CD4-positive, alpha-beta T cell treated with Interleukin-12 subunit alpha and Interleukin-12 subunit beta, for 1 hour (primary cell): ENCODE results near the gene E2F2.

Source experiments
- DNase-seq: peaks from one replicate; pipeline ENCODE4 v3.0.0-alpha.2; 2020

E2F2 gene

GRCh38 chr1:23481026-23481597, 49.9 kb downstream of the E2F2 start:
- DNase-seq: no peak

DNA sequence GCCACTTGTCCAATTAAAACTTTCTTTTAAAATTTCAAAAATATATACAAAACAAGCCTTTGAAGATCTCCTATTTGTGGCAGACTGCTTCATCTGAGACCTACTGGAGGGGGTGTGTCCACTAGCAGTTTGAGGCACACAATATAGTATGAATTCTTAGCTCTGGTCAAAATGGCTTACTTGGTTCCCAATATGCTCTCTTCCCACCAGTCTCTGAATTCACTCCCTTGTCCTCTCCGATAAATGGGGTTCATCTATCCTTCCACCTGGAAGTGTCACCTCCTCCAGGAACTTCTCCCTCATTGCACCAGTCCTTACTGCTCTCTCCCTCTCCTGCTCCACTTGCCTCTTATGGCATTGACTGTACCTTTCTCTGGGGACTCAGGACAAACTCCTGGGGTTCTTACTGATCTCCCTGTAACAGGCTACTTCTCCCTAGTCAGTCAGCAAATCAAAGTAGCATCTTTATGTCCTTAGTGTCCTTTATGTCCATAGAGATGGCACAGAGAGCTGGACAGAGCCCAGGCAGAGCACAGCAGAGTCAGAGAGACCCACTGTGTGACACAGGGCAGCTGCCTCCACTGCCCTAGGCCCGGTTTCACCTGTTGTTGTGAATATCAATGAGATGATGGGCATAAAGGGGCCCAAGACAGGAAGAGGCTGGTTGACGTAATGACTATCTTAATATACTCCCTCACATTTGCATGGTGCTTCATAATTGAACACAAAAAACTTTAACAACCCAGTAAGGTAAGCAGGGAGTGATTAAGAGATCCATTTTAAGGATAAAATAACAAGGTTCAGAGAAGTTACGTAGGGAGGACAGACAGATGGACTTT, 50.6 kb downstream of the E2F2 start:
- no peak for DNase-seq

DNA sequence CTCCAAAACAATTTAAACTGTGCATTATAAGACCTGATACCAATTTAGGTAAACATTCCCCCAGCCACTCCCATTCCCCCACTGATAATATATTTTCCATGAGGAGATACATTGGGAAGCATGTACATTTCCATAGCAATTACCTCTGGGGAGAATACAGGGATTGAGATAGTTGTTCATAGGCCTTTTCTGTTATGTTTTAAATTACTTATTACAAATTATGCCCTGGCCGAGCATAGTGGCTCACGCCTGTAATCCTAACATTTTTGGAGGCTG, 51.4 kb downstream of the E2F2 start:
- DNase-seq: no peak

DNA sequence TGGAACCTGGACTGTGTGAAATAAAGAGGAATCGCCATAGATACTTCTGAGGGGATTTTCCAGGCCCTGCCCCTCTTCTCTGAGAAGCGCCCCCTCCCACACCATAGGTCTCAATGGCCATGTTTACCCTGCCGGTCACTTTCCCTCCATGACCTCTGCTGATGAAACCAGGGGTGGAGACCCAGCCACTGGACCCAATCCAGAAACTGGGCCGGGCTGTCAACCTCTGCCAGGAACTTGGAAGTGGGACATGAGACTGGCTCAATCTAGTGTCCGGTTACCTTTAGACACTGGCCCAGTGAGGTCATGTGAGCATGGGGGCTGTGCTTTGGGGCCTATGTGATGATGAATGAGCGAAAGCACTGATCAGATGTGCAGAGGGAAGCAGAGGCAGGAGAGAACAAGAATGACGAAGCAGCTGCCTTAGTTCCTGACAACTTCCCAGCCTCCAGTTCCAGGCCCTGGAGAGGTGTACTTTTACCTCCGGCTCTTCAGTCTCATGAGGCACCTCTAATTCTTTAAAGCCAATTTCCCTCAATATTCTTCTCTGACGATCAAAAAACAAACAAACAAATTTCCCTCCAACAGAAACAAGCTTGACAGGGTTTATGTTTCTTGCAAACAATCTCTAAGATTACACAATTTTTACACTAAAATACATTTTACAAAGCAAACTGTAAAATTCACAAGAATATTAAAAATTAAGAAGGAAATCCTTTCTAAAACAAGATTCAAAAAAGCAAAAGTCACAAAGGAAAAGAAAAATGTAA, 52.0 kb downstream of the E2F2 start:
- no peak for DNase-seq

- no peak for DNase-seq
Observed at GRCh38 chr1:23477359-23478144, 53.5 kb downstream of the E2F2 start.

- DNase-seq: no peak
Observed at GRCh38 chr1:23475641-23476040, 55.4 kb downstream of the E2F2 start.

DNA sequence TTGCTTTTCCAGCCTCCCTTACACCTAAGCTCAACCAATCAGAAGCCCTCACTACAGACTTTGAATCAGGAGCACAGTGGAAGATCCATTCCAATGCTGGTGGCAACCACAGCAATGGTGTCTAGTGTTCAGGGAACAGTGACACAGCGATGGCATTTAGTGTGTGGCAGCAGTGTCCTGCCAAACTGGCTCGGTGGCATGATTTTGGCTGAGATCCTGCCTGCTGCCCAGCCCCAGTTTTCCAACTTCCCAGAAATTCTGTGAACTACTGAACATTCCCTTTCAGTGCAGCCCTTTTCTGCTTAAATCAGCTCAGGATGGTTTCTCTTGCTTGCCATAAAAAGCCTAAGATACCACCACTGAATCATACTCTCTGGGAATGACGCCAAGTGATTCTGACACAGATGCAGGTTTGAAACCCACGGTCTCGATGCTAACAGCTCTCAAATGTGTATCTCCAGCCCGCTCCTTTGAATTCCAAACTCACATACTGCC, 55.9 kb downstream of the E2F2 start:
- no peak for DNase-seq

- no peak for DNase-seq
Observed at GRCh38 chr1:23473037-23473800, 57.8 kb downstream of the E2F2 start.

DNA sequence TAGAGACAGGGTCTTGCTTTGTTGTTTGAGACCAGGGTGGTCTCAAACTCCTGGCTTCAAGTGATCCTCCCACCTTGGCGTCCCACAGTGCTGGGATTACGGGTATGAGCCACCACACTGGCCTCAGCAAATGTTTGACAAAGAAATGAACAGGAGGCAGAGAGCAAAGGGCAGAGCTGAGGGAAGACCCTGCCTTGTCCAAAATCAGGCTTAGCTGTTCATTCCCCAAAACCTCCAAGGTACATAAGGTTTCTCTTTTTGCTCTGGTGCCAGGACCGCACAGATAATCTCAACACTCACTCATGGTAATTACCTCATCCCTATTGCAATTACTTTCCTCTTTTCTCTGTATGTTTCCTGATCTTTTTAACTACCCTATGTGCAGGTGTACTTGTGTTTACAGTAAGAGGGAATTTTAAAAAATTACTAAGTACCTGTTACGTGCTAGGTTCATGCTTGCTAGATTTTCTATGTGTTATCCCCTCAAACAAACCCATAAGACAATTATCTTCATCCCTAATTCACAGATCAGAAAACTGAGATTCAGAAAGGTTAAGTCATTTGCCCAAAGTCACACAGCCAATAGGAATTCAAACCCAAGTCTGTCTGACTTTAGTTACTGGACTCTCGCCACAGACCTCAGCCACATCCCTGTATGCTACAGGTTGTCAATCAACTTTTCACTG, 58.5 kb downstream of the E2F2 start:
- no peak for DNase-seq

DNA sequence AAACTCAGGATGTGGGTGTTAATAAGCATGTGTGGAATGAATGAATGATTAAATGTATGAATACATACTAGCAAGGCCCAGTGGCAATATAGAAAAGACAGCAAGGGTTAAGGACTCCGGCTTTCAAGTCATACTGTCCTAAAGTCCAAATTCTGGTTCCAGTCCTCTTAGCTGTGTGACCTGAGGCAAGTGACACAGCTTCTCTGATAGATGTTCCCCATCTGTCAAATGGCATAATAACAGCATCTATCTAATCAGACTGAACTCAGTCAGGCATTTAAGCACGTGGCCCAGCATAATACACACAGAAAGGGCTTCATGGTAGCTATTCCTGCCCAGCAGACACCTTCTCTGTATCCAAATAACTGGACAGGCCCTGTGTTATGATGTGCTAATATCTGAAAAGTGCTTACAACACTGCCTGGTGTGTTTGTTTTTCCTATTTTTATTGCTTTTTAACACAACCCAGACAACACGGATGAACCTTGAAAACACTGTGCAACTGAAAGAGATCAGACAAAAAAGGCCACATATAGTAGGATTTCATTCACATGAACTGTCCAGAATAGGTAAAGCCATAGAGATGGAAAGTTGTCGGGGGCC, 59.5 kb downstream of the E2F2 start:
- DNase-seq: no peak

- no peak for DNase-seq
Observed at GRCh38 chr1:23470282-23471070, 60.6 kb downstream of the E2F2 start.

GRCh38 chr1:23469372-23469982, 61.6 kb downstream of the E2F2 start:
- no peak for DNase-seq

- no peak for DNase-seq
Observed at GRCh38 chr1:23466423-23466989, 64.5 kb downstream of the E2F2 start.

- no peak for DNase-seq
Observed at GRCh38 chr1:23463286-23463685, 67.7 kb downstream of the E2F2 start.

- no peak for DNase-seq
Observed at GRCh38 chr1:23462766-23463165, 68.3 kb downstream of the E2F2 start.

- no peak for DNase-seq
Observed at GRCh38 chr1:23461050-23461449, 70.0 kb downstream of the E2F2 start.

GRCh38 chr1:23460519-23460918, 70.5 kb downstream of the E2F2 start:
- DNase-seq: no peak

GRCh38 chr1:23459338-23459757, 71.7 kb downstream of the E2F2 start:
- DNase-seq: no peak
